NCI-H1417 (cell line): Measurements from ENCODE around the gene NPIPA8.
"Not testable (repeated sequence)": the region's sequence is repeated elsewhere in the genome, so short reads cannot be mapped to it uniquely, and the experiment has no call there.

Experiments
- DNase-seq, 3 experiments: peaks; one replicate each; lab custom pipeline; 2025; lab: John Stamatoyannopoulos, UW

The NPIPA8 gene

DNA sequence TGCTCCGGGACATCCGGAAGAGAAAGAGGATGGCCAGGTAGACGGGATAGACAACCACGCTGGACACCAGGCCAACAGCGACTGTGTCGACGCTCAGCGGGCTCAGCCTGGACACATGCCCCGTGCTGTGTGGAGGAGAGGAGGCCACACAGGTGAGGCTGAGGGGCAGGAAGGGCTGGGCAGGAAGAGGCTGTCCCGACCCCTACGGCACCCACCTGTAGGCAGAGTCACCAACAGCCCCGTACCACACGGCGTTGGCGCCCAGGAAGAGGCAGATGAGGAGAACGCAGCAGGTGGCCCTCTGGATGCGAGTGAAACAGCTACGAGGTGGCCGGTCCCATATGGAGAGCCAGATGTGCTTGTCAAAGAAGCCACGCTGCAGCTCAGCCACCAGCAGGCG is at the start of gene NPIPA8:
Gene NPIPA8 (minus strand): TSS at position 101 of the 400 bp plus-strand sequence. CDS start 4,074 bp downstream, outside the sequence.
- DNase-seq = not testable (repeated sequence)

DNA sequence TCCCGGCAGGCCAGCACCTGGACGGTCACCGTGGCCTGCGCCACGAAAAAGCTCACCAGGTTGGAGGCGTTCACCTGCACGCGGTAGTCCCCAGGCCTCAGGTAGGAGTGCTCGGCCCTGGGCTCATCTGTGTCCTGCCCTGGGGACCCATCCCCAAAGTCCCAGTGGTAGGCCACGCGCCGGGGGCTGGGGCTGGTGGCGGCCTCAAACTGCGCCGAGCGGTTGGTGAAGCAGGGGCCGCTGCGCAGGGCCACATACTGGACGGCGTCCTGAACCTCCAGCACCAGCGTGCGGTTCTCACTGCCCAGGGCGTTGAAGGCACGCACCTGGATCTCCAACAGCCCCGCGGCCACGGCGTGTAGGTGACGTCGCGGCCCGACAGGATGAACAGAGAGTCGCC is 48.7 kb upstream of the NPIPA8 start:
- not testable (repeated sequence) for DNase-seq

DNA sequence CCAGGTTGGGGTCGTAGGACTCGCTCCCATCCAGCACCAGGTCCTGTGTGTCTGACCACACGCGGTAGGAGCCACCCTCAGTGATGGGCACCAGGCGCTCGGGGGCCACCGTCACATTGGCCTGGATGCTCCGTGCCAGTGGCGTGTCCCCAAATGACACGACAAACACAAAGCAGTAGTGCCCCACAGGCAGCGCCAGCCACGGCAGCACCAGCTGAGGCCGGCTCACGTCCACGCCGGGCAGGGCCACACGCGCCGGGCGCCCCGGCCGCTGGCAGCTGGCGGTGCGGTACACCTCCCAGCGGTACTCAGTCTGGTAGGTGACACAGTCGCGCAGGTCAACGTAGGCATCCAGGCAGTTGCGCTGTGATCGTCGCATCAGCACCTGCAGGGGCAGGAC is 48.3 kb upstream of the NPIPA8 start:
- not testable (repeated sequence) for DNase-seq

DNA sequence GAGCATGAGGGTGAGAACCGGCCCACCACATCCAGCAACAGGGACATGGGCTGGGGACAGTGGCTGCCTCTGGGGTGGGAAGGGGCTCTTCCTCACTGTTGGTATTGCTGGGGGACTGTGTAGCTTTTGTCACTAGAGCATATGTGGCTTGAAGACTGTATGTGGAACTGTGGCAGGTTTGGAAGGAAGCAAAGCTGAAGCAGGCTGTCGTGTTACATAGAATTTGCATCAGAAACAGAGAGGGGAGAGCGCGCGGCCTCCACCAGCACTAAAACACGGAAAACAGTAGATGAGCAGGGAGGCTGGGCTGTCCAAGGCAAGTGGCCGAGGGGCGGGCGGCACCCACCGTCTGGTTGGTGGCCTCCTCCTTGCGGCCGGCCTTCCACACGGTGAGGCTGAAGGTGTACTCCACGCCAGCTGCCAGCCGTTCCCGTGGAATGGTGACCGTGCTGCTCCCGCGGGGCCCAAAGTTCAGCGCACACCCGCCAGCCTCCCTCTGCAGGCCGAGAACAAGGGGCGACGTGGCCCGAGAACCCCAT is 47.6 kb upstream of the NPIPA8 start:
- not testable (repeated sequence) for DNase-seq

DNA sequence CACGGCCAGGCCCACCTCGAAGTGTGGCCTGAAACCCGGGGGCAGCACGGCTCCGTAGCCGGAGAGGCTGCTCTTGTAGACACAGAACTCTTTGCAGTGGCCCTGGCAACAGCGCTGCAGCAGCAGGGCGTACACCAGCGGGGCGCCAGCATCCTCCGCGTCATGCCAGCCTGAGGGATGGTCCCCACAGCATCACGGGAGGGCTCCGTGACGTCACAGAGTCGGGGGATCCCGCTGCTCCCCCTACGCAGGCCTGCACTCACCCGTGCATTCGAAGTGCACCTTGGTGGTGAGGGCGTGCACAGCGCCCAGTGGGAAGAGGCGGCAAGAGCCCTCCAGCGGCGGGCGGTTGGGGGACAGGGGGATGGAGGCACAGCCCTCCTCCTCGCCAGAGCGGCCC is 46.2 kb upstream of the NPIPA8 start:
- not testable (repeated sequence) for DNase-seq

DNA sequence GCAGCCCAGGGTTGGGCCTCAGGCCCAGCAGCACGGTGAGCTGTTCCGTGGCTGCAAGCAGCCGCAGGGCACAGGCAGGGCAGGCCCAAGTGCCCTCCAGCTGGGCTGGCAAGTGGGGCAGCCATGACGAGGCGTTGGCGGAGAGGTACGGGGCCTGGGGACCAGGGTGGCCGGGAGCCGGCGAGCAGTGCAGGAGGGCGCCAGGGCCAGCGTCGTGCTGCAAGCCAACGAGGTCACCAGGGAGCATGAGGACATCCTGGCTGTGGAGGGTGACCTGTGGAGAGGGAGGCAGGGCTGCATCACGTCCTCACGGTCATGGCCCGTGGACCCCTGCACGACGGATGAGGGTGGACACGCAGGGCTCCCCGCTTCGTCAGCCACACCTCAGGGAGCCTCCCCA is 11.2 kb upstream of the NPIPA8 start:
- DNase-seq = not testable (repeated sequence)

DNA sequence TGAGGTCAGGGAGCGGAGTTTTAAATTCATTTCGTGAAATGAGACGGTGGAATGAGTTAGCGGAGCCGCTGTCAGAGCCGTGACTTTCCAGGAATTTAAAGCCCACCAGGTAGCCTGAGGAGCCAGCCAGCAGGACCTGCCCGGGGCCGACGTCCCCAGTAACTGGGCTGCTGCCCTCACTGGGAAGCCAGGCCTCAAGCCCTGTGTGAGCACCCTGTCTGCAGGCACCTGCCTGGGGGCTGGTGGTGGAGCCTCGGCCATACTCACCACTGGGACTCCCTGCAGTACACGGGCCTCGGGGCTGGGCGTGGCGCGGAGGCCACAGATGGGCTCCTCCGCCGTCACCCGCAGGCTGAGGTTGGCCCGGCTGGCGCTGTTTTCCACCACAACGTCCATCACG is 10.5 kb upstream of the NPIPA8 start:
- not testable (repeated sequence) for DNase-seq

DNA sequence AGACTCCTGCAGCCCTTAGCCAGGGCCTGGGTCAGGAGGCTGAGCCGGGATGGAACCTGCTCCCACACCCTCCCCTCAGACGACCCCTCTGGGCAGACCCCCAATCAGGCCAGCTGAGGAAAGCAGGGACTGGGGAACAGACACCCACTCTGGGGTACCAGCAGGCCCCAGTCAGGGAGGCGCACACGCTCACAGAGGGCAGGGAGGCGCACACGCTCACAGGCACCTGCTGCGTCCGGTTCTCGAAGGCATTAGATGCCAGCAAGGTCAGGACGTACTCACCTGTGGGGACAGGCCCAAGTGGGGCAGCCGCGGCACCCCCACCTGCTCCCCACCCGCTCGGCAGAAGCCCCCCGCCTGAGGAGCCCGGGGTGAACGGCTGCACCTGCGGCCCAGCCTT is 8.1 kb upstream of the NPIPA8 start:
- not testable (repeated sequence) for DNase-seq

DNA sequence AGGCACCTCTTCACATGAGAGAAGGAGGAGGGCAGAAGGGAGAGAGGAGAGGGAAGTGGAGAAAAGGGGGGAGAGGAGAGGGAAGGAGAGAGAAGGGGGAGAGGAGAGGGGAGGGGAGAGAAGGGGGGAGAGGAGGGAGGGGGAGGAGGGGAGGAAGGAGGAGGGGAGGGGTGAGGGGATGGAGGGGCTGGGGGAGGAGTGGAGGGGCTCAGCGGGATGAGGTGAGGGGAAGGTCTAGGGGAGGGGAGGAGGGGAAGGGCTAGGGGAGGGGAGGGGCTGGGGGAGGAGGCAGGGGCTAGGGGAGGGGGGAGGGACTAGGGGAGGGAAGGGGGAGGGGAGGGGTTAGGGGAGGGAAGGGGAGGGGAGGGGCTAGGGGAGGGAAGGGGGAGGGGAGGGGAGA is 5.5 kb upstream of the NPIPA8 start:
- DNase-seq = not testable (repeated sequence)

DNA sequence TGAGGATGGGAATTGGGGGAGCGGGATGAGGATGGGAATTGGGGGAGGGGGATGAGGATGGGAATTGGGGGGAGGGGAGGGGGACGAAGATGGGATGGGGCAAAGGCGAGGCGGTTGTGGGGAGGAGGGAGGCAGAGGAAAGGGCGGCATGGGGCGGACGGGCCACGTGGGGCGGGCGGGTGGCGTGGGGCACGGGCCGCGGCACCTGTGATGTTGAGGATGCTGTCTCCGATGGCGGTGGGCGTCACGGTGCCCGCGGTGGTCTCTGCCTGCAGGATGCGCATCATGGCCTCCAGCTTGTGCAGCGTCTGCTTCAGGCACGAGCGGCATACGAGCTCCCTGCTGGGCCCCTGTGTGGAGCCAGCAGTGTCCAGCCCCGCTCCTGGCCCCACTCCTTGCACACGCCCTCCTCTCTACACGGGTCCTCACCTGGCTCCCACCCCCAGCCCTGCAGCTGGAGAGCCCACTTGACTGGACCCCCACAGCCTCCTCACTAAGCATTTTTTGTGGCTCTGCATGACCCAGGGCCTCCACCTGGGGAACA is 5.0 kb upstream of the NPIPA8 start:
- not testable (repeated sequence) for DNase-seq

DNA sequence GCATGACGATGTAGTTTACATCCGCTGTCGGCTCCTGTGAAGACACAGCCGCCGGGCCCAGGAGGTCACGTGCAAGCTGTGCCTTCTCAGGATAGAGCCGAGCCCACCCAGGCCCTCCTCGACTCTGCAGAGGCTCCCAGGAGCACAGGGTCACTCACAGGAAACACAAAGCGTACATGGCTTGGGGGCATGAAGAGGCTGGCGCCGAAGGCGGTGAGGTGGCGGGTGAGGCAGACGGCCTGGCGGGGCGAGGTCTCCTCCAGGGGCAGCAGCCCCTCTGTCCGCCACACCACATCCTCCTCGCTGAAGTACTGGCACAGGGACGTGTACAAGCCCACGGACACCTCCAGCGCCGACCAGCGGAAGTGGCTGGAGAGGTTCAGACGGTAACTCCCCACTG is 2.7 kb upstream of the NPIPA8 start:
- not testable (repeated sequence) for DNase-seq

DNA sequence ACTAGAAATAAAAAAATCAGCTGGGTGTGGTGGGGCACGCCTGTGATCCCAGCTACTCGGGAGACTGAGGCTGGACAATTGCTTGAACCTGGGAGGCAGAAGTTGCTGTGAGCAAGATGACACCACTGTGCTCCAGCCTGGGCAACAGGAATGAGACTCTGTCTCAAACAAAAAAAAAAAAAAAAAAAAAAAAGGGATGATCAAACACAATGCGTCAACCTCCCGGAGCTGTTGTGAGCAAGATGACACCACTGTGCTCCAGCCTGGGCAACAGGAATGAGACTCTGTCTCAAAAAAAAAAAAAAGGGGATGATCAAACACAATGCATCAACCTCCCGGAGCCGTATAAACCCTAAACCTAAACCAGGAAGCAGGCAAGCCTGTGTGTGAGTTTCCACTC is 24.7 kb downstream of the NPIPA8 start:
- not testable (repeated sequence) for DNase-seq

DNA sequence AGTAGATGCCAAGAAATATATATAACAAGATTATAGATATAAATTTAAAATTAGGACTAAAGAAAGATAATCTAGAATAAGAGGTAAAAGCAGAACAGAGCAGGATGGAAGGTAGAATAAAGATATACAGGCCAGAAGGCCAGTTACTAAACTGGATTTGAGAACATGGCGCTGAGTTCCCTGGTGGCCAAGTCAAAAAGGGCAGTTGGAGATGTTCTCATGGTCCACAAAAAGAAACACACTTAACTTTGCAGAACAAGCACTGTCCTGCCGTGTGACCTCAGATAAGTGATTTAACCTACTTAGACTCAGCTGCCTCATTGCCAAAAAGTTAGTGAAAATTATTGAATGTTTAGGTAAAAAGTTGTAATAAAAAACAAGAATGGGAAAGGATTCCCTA is 27.4 kb downstream of the NPIPA8 start:
- not testable (repeated sequence) for DNase-seq

DNA sequence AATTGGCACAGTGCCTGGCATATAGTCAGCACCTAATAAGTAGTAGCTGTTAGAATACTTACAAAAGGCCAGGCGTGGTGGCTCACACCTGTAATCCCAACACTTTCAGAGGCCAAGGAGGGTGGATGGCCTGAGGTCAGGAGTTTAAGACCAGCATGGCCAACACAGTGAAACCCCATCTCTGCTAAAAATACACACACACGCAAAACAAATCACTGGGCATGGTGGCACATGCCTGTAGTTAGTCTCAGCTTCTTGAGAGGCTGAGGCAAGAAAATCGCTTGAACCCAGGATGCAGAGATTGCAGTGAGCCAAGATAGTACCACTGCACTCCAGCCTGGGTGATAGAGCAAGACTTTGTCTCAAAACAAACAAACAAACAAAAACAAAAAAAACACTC is 29.3 kb downstream of the NPIPA8 start:
- not testable (repeated sequence) for DNase-seq

DNA sequence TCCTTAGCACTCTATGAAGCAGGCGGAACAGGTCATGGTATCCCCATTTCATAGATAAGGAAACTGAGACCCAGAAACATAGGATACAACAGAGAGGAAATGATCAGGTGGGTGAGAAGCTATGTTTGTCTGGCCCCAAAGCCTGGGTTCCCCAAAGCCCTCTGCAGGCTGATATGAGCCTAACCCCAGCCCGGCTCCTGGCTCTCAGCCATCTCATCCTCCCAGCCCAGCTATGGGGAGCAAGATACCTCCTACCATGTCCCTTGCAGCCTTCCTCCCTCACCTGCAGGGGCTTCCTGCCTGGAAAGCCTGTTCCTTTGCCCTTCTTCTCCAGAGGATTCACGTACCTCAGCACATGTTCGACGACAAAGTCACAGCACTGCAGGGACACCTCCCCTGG is 30.5 kb downstream of the NPIPA8 start:
- not testable (repeated sequence) for DNase-seq

DNA sequence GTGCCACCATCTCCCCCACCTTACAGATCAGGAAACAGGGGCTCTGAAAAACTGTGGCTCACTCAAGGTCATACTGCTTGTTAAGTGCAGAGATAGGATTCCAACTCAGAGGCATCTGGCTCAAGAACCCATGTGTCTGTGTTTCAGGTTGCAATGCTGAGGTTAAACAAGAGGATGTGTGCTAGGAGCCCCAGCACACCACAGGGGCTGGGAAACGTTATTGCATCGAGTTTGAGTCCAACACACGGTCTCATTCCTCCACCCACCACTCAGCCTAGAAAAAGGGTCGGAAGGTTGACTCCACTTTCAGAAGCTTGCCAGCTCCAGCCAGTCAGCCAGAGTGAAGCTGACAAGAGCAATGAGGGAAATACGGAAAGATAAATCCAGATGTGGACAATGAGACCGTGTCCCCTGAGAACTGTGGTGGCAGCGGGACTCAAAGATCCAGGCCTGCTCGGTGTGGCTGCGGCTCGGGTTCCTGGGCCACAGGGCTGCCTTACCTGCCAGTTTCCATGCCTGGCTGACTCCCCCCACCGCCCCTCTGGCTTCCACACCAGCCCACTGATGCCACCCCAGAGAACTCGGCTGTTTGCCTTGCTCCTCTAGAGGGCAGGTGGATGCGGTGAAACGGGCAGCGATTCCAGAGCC is 33.4 kb downstream of the NPIPA8 start:
- DNase-seq = not testable (repeated sequence)

DNA sequence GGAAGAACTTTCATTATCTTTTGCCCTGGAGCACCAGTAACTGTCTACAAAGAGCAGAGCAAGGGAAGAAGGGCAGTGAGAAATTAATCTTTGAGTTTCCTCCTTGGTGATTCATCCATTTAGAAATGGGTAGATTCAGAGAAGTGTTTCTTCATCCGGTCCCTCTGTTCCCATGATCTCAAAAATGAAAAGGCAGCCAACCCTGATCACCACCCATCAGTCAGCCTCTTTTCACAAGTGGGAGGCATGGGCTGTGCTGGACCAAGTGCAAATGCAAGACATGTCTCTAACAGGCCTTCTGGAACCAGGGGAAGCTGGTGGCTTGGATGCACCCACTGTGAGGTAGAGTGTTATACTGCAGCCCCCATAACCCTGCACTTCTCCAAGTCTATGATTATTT is 38.8 kb downstream of the NPIPA8 start:
- DNase-seq = not testable (repeated sequence)

DNA sequence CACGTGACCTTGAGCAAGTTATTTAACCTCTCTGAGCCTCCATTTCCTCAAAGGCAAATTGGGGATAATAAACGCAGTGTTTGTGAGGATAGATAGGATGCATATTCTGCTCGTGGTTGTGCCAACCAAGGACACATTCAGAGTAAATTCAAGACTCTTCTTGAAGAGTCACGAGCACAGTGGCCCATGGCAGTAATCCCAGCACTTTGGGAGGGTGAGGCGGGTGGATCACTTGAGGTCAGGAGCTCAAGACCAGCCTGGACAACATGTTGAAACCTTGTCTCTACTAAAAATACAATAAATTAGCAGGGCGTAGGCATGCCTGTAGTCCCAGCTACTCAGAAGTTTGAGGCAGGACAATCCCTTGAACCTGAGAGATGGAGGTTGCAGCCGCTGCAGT is 39.6 kb downstream of the NPIPA8 start:
- not testable (repeated sequence) for DNase-seq

DNA sequence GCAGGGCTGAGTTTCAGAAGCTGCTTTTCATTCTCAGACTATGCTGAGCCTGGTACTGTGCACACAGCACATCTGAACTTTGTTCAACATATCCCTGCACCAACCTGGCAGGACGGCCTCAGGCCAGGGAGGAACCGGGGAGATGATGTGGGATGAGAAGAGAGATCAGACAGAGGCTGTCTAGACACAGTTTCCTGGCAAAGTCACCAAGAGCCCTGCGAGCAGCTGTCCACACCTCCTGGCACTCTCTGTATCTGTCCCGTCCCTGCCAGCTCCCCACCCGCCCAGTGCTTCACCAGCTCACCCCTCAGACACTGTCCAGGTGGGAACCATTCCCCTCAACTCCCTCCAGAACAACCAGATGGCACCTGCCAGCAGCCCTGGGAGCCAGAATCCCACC is 42.2 kb downstream of the NPIPA8 start:
- not testable (repeated sequence) for DNase-seq

DNA sequence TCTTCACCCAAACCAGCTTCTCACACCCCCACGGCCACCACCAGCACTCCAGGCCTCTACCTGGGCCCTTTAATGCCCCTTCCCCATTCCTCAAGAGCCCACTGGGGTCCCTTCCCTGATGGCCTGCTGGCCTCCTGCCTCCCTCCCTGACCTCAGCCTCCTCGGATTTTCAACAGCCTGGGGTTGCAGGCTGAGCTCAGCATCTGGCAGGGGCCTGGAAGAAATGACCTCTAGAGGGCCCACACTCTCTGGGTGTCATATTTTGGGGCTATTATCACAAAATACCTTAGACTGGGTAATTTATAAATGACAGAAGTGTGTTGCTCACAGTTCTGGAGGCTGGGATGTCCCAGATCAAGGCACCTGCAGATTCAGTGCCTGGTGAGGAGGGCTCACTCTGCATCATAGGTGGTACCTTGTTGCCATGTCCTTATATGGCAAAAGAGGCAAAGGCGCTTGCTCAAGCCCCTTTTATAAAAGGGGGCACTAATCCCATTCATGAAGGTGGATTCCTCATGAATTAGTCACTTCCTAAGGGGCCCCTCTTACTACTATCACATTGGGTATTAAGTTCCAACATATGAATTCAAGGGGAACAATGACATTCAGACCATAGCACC is 43.1 kb downstream of the NPIPA8 start:
- not testable (repeated sequence) for DNase-seq

DNA sequence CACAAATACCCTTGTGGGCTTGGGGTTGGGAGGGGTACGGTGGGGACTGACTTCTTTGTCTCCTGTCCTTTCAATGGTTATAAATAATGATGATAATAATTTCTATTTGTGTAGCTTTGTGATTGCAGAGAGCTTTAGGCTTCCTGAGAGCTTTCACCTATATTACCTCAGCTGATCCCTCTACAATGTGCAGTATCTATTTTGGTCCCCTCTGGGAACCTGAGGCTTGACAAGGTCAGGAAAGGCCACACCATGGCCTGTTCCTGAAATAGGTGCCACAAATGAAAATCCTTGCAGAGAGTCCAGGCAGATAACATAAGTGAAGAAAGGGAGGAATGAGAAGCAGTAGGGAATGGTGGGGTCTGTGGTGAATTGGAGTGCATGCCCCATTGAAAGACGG is 45.6 kb downstream of the NPIPA8 start:
- DNase-seq = not testable (repeated sequence)

DNA sequence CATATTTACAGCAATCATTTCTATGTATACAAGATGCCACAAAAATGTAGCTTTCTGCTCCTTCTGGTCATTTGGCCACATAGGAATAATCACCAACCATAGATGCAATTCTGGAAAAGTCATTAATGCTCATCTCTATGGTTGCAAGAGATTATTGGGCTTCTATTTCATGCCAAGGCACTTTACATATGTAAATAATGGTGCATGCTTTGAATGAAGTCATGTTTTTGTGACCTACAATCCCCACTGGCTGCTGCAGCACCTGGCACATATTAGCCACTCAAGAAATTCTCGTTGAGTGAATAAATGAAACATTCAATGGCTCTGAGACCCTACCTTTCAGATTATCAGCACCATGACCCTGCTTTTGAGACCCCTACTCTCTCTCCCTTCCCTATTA is 50.2 kb downstream of the NPIPA8 start:
- not testable (repeated sequence) for DNase-seq

DNA sequence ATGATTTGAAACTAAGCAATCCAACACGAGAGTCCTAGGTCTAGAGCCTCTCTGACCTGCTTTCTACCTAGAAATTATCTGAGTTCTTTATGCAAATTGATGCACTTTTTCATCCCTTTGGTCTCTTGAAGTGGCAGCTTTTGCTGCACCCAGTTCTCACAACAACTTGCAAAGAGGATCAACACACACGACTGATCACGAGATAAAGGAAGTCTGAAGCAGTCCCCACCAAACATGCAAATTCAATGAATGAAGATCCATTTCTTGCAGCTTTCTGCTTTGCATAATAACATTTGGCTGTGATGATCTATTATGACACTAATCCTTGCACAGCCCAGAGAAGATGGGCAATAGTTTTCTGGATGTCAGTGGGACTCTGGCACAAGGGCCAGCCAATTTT is 56.2 kb downstream of the NPIPA8 start:
- DNase-seq = not testable (repeated sequence)
